Prostate gland (tissue), 2 donors: ENCODE measurements around the gene CLDN19.

Experiments
- CTCF ChIP-seq, 4 experiments: fragments of 200-600 bp in 2 of 4; fragments of 450-650 bp in 2 of 4; sonication (generic) in 2 of 4; IDR thresholded peaks; 1 replicate in 3 of 4; 2 replicates in 1 of 4; pipeline ENCODE4 v1.5.1; 2016 to 2019; ENCODE audit warnings: antibody characterized with exemption in 4 of 4, mild to moderate bottlenecking in 2 of 4, moderate library complexity in 2 of 4
- POLR2A ChIP-seq: fragments of 450-650 bp; IDR thresholded peaks from one replicate; pipeline ENCODE4 v1.6.1; 2016; ENCODE audit warnings: antibody characterized with exemption, mild to moderate bottlenecking
- POLR2AphosphoS5 ChIP-seq: sonication (generic); formaldehyde crosslinking; IDR thresholded peaks from one replicate; pipeline ENCODE4 v1.6.1; 2017; ENCODE audit warnings: antibody characterized with exemption

GRCh38 chr1:42788021-42788420 is 48.0 kb upstream of the CLDN19 start:
- TF ChIP-seq POLR2A (no peak), CTCF (IDR thresholded peaks at IDR 0.05) (no peak), POLR2AphosphoS5 (no peak)
